Measurements from ENCODE around the gene SUSD6.

The SUSD6 gene

DNA sequence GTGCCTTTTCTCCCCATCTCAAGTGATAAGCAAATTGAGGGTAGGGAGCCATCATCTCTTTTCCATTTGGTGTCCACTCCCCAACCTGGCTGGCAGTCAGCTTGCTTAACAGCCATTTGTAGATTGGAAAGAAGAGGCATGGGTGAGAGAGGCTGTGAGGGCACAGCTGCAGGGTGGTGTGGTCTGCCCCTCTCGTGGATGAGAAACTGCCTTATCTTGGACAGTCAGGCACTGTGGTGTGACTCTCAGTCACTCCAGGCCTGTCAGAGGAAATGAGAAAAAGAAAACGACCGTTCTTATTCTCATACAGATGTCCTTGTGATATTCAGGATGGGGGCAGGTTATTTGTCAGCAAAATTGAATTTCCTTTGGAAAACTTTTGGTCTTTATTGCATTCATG, 90.5 kb downstream of the SUSD6 start:
- Histone ChIP-seq H3K9me3 (ENCODE audit: control insufficient read depth, insufficient read depth, low read length) (no peaks in the 10 kb centered on the region), H3K79me2 (ENCODE audit: control insufficient read depth, low read length) (peaks cover 59% of the 10 kb centered on the region), H3K4me3 (ENCODE audit: low read length) (no peak overlapping the region), H3F3A (ENCODE audit: control insufficient read depth, insufficient read depth) (peaks cover 3% of the 10 kb centered on the region; the same call in 1 of the 2 replicates), H3K4me1 (ENCODE audit: control insufficient read depth, low read length) (peaks cover 40% of the 10 kb centered on the region), H3K27me3 (ENCODE audit: control insufficient read depth, low read length) (no peaks in the 10 kb centered on the region), H3K4me2 (ENCODE audit: low read length) (no peak overlapping the region), H3K9me2 (replicated peaks; ENCODE audit: control insufficient read depth, low read length) (no peaks in the 10 kb centered on the region), H4K20me1 (ENCODE audit: control insufficient read depth, insufficient read depth, low read depth, low read length) (peaks cover 12% of the 10 kb centered on the region), H3K36me3 (ENCODE audit: control insufficient read depth, low read length) (peaks cover 31% of the 10 kb centered on the region), H3K27ac (ENCODE audit: low read depth, low read length) (no peak overlapping the region)
- no peak for TF ChIP-seq EZH2phosphoT487 (IDR thresholded peaks at IDR 0.05; ENCODE audit: borderline replicate concordance, low read length)
- TF ChIP-seq, protein P1, sequence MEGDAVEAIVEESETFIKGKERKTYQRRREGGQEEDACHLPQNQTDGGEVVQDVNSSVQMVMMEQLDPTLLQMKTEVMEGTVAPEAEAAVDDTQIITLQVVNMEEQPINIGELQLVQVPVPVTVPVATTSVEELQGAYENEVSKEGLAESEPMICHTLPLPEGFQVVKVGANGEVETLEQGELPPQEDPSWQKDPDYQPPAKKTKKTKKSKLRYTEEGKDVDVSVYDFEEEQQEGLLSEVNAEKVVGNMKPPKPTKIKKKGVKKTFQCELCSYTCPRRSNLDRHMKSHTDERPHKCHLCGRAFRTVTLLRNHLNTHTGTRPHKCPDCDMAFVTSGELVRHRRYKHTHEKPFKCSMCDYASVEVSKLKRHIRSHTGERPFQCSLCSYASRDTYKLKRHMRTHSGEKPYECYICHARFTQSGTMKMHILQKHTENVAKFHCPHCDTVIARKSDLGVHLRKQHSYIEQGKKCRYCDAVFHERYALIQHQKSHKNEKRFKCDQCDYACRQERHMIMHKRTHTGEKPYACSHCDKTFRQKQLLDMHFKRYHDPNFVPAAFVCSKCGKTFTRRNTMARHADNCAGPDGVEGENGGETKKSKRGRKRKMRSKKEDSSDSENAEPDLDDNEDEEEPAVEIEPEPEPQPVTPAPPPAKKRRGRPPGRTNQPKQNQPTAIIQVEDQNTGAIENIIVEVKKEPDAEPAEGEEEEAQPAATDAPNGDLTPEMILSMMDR (IDR thresholded peaks at IDR 0.05; ENCODE audit: low read depth, low read length, poor library complexity, severe bottlenecking) = no peak

DNA sequence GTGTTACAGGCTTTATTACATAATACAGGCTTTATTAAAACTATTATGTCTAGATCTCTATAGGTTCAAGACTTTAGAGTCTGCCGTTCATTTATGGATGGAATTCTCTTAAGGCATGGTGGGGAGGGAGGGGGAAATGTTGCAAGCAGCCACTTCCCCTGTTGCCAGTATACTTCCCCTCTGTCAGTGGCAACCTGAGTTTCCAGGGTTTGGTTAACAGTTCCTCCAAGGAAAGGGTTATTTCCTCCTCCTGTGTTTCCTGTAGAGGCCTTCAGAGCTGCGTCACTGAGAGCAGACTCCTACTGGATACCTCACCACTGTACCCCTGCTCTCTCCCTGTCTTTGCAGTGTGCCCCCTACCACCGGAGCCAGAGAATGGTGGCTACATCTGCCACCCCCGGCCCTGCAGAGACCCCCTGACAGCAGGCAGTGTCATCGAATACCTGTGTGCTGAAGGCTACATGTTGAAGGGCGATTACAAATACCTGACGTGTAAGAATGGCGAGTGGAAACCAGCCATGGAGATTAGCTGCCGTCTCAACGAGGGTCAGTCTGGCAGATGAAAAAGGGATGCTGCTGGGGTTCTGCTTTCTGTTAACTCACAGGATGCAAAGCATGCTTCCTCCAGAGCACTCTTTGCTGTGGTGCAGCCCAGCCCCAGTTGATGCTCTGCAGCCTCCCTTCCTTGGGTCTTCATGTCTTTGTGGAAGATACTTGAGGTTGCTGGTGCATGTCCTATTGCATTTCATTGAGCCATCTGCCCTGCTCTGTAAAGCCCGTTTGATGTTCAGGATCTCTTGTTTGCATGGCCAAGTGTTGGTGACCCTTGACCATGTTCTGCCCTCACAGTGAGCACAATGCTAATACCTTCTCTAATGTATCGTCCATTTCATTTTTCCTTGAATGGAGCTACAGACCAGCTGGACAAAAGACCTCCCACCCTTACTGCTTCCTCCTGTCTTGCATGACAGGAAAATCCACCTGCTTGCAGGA, 91.9 kb downstream of the SUSD6 start:
- Histone ChIP-seq H4K20me1 (ENCODE audit: control insufficient read depth, insufficient read depth, low read depth, low read length) (peaks cover 12% of the 10 kb centered on the region), H3K79me2 (ENCODE audit: control insufficient read depth, low read length) (peaks cover 47% of the 10 kb centered on the region), H3K4me3 (ENCODE audit: low read length) (no peak overlapping the region), H3K27ac (ENCODE audit: low read depth, low read length) (no peak overlapping the region), H3F3A (ENCODE audit: control insufficient read depth, insufficient read depth) (peaks cover 3% of the 10 kb centered on the region; the same call in 1 of the 2 replicates), H3K9me2 (replicated peaks; ENCODE audit: control insufficient read depth, low read length) (no peaks in the 10 kb centered on the region), H3K9me3 (ENCODE audit: control insufficient read depth, insufficient read depth, low read length) (no peaks in the 10 kb centered on the region), H3K27me3 (ENCODE audit: control insufficient read depth, low read length) (no peaks in the 10 kb centered on the region), H3K4me2 (ENCODE audit: low read length) (peak overlapping the region; percentile 44), H3K36me3 (ENCODE audit: control insufficient read depth, low read length) (peaks cover 40% of the 10 kb centered on the region), H3K4me1 (ENCODE audit: control insufficient read depth, low read length) (peaks cover 50% of the 10 kb centered on the region)
- TF ChIP-seq, protein P1 (IDR thresholded peaks at IDR 0.05; ENCODE audit: low read depth, low read length, poor library complexity, severe bottlenecking) = no peak
- TF ChIP-seq EZH2phosphoT487 (IDR thresholded peaks at IDR 0.05; ENCODE audit: borderline replicate concordance, low read length) = no peak

DNA sequence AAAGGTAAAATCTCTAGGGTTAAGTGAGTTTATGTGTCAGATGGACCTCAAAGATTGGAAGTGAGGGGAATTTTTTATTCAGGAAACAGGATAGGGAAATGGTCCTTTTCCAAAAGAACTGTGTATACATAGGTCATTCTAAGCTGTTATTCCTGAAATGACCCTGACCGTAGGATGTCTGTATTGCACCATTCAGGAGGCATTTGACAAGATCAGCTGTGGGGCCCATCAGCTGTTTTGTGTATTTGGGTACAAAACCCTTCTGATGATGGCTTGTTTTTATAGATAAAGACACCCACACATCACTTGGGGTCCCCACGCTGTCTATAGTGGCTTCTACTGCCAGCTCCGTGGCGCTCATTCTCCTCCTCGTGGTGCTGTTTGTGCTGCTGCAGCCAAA, 92.9 kb downstream of the SUSD6 start:
- H3K27ac ChIP-seq (ENCODE audit: low read depth, low read length) = no peak overlapping the region

More for the DNA sequence above, 92.9 kb downstream of the SUSD6 start:
- no peak overlapping the region for H3K4me3 ChIP-seq (ENCODE audit: low read length)
- peaks cover 50% of the 10 kb centered on the region for H3K36me3 ChIP-seq (ENCODE audit: control insufficient read depth, low read length)
- H3K4me1 ChIP-seq (ENCODE audit: control insufficient read depth, low read length) = peaks cover 55% of the 10 kb centered on the region
- H3K9me3 ChIP-seq (ENCODE audit: control insufficient read depth, insufficient read depth, low read length) = no peaks in the 10 kb centered on the region
- H3F3A ChIP-seq (ENCODE audit: control insufficient read depth, insufficient read depth) = peaks cover 3% of the 10 kb centered on the region; the same call in 1 of the 2 replicates
- H3K27me3 ChIP-seq (ENCODE audit: control insufficient read depth, low read length) = no peaks in the 10 kb centered on the region
- H4K20me1 ChIP-seq (ENCODE audit: control insufficient read depth, insufficient read depth, low read depth, low read length) = peaks cover 12% of the 10 kb centered on the region
- H3K9me2 ChIP-seq (replicated peaks; ENCODE audit: control insufficient read depth, low read length) = no peaks in the 10 kb centered on the region
- H3K79me2 ChIP-seq (ENCODE audit: control insufficient read depth, low read length) = peaks cover 38% of the 10 kb centered on the region
- TF ChIP-seq, protein P1 (IDR thresholded peaks at IDR 0.05; ENCODE audit: low read depth, low read length, poor library complexity, severe bottlenecking) = no peak
- no peak for TF ChIP-seq EZH2phosphoT487 (IDR thresholded peaks at IDR 0.05; ENCODE audit: borderline replicate concordance, low read length)
- no peak overlapping the region for H3K4me2 ChIP-seq (ENCODE audit: low read length)

Measured in DOHH2 (cell line).